ENCODE data around the gene SLC46A2. TPM values are rescaled to one million over a fixed set of nuclear protein-coding genes. Genes with fewer than 3 reads are reported as not detected.

Gene SLC46A2
- total and polyA plus RNA-seq, 2 of the 13 experiments (the other 11 are each of a cell fraction or from before 2014, with no cell fraction given), result not detected

GRCh38 chr9:112869917-112870316 is 20.8 kb downstream of the SLC46A2 start (continued):
- TF ChIP-seq, protein P1, sequence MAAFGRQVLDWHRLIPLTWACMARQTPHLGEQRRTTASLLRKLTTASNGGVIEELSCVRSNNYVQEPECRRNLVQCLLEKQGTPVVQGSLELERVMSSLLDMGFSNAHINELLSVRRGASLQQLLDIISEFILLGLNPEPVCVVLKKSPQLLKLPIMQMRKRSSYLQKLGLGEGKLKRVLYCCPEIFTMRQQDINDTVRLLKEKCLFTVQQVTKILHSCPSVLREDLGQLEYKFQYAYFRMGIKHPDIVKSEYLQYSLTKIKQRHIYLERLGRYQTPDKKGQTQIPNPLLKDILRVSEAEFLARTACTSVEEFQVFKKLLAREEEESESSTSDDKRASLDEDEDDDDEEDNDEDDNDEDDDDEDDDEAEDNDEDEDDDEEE (CRISPR knock-in tag; IDR thresholded peaks at IDR 0.05), result no peak
- TF ChIP-seq TEAD2 (CRISPR knock-in tag; IDR thresholded peaks at IDR 0.05), result no peak
- TF ChIP-seq ZNF230 (CRISPR knock-in tag; IDR thresholded peaks at IDR 0.05), result no peak
- TF ChIP-seq, protein P2, sequence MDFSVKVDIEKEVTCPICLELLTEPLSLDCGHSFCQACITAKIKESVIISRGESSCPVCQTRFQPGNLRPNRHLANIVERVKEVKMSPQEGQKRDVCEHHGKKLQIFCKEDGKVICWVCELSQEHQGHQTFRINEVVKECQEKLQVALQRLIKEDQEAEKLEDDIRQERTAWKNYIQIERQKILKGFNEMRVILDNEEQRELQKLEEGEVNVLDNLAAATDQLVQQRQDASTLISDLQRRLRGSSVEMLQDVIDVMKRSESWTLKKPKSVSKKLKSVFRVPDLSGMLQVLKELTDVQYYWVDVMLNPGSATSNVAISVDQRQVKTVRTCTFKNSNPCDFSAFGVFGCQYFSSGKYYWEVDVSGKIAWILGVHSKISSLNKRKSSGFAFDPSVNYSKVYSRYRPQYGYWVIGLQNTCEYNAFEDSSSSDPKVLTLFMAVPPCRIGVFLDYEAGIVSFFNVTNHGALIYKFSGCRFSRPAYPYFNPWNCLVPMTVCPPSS (IDR thresholded peaks at IDR 0.05), result no peak
- no peak for TF ChIP-seq DNMT3B (CRISPR knock-in tag; conservative IDR thresholded peaks at IDR 0.05)
- peak; percentile 33; the same call in 1 of the 2 replicates for TF ChIP-seq PITX1 (CRISPR knock-in tag; IDR thresholded peaks at IDR 0.05)
- no peak for TF ChIP-seq ZNF569 (CRISPR knock-in tag; IDR thresholded peaks at IDR 0.05; ENCODE audit: borderline replicate concordance)
- no peak for TF ChIP-seq ZNF121 (CRISPR knock-in tag; IDR thresholded peaks at IDR 0.05)
- no peak for TF ChIP-seq MAF1 (CRISPR knock-in tag; IDR thresholded peaks at IDR 0.05; ENCODE audit: borderline replicate concordance)
- TF ChIP-seq MAX (IDR thresholded peaks at IDR 0.05), result no peak

GRCh38 chr9:112869041-112869529 is 21.6 kb downstream of the SLC46A2 start:
- no peak overlapping the region for H3K27ac ChIP-seq (ENCODE audit: extremely low read length, insufficient read depth, low read length)
- H3K4me2 ChIP-seq (ENCODE audit: low read depth, low read length), result 0 out of 2 replicates have a peak overlapping the region, but pooled peaks have one; percentile 8
- no TSS peak for BruUV-seq (replicated peaks)
- TF ChIP-seq THAP8 (CRISPR knock-in tag; IDR thresholded peaks at IDR 0.05; ENCODE audit: borderline replicate concordance) (no peak), WIZ (CRISPR knock-in tag; IDR thresholded peaks at IDR 0.05) (no peak), HNRNPH1 (optimal IDR thresholded peaks at IDR 0.05; ENCODE audit: low read depth, low read length) (no peak), ZNF792 (CRISPR knock-in tag; IDR thresholded peaks at IDR 0.05) (no peak), ARID3A (IDR thresholded peaks at IDR 0.05; ENCODE audit: low read depth, low read length) (no peak), ZNF749 (CRISPR knock-in tag; IDR thresholded peaks at IDR 0.05; ENCODE audit: borderline replicate concordance) (no peak), RFX3 (CRISPR knock-in tag; IDR thresholded peaks at IDR 0.05) (no peak)
- TF ChIP-seq, protein P3, sequence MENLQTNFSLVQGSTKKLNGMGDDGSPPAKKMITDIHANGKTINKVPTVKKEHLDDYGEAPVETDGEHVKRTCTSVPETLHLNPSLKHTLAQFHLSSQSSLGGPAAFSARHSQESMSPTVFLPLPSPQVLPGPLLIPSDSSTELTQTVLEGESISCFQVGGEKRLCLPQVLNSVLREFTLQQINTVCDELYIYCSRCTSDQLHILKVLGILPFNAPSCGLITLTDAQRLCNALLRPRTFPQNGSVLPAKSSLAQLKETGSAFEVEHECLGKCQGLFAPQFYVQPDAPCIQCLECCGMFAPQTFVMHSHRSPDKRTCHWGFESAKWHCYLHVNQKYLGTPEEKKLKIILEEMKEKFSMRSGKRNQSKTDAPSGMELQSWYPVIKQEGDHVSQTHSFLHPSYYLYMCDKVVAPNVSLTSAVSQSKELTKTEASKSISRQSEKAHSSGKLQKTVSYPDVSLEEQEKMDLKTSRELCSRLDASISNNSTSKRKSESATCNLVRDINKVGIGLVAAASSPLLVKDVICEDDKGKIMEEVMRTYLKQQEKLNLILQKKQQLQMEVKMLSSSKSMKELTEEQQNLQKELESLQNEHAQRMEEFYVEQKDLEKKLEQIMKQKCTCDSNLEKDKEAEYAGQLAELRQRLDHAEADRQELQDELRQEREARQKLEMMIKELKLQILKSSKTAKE (CRISPR knock-in tag; IDR thresholded peaks at IDR 0.05; ENCODE audit: borderline replicate concordance), result no peak

More at GRCh38 chr9:112869041-112869529, 21.6 kb downstream of the SLC46A2 start:
- no peaks in the 10 kb centered on the region for H3K79me2 ChIP-seq (ENCODE audit: insufficient read depth, low read length)
- FAIRE-seq (no peak), ATAC-seq (no peak), DNase-seq (ENCODE audit: low spot score) (no peak)
- H3K9ac ChIP-seq (ENCODE audit: insufficient read depth, low read depth, low read length), result no peak overlapping the region
- POLR2A ChIA-PET, result no interaction called here
- no peaks in the 10 kb centered on the region for H4K20me1 ChIP-seq (ENCODE audit: insufficient read depth, low read length)
- no peaks in the 10 kb centered on the region for H3K27me3 ChIP-seq (ENCODE audit: control insufficient read depth in 1 of 2, insufficient read depth in 2 of 2, low read length in 2 of 2)
- peaks cover 41% of the 10 kb centered on the region for H3K4me1 ChIP-seq (ENCODE audit: insufficient read depth, low read length)
- in situ Hi-C loops (cut with HindIII; ENCODE audit: extremely low pct_ligation_motif_present, low pct_unique_long_range_greater_than_20kb) (no loop called here), intact Hi-C loops (cut with micrococcal nuclease; ENCODE audit: unreplicated experiment) (no loop called here)
- CTCF ChIA-PET (ENCODE audit: low intra/inter-chr PET ratio, low total read pairs), result no interaction called here
- H3K36me3 ChIP-seq (replicated peaks in 1 of 2; ENCODE audit: control insufficient read depth in 1 of 2, insufficient read depth in 2 of 2, low read length in 2 of 2), result peaks cover 1 to 9% of the 10 kb centered on the region in 2 experiments; a peak in 3 of 5 replicates
- WGBS (ENCODE audit: low lambda C conversion rate), result 72% methylated on average over 8 of the region's 8 CpGs
- H3K4me3 ChIP-seq (replicated peaks in 1 of 3; ENCODE audit: insufficient read depth in 1 of 3, low read depth in 2 of 3, low read length in 3 of 3), result no peak overlapping the region
- H3K9me3 ChIP-seq (ENCODE audit: low read length), result no peaks in the 10 kb centered on the region
- no peak overlapping the region for H2AFZ ChIP-seq (ENCODE audit: low read length)
